Fibroblast of mammary gland (primary cell): ENCODE data around the gene RRAS2.
"Not testable (repeated sequence)": the region's sequence is repeated elsewhere in the genome, so short reads cannot be mapped to it uniquely, and the experiment has no call there.

ENCODE experiments used
- DNase-seq: peaks from one replicate; pipeline ENCODE4 v3.0.0-alpha.2; 2010; ENCODE audit warnings: low read depth
- H3K4me3 ChIP-seq: 2 replicates; pipeline ENCODE4 v1.5.1; 2011; ENCODE audit warnings: low read depth, mild to moderate bottlenecking, low read length, moderate library complexity; ENCODE audit not compliant: control insufficient read depth
- TF ChIP-seq, protein P1 (sequence below): conservative IDR thresholded peaks from 2 replicates; pipeline ENCODE4 v1.5.1; 2011; ENCODE audit warnings: low read depth, low read length, inconsistent platforms; ENCODE audit not compliant: control insufficient read depth, insufficient read depth

Gene RRAS2

DNA sequence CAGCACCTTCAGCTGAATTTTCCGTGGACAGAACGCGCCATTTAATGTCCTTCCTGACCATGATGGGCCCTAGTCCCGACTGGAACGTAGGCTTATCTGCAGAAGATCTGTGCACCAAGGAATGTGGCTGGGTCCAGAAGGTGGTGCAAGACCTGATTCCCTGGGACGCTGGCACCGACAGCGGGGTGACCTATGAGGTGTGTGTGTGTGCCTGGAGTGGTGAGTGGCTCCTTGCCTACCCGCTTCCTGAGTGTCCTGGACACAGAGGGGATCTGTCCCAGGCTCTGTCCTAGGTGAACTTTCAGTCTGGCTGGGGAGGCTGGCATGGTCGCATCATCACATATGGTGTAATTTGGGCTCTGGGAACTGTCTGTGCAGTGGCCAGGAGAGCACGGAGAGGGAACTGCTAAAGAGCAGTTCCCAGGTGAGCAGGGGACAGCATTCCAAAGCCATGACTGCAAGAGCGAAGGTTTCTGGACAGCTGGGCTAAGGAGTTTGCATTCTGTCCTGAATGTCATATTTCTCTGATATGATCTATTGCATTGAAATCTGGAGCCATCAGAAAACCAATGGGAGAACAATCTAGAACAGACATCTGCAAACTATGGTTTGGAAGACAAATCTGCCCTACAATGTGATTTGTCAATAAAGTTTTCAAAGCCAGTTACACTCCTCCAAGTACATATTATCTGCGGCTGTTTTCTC, 104.3 kb downstream of the RRAS2 start:
- no peak overlapping the region for H3K4me3 ChIP-seq
- no peak for DNase-seq
- TF ChIP-seq, protein P1, sequence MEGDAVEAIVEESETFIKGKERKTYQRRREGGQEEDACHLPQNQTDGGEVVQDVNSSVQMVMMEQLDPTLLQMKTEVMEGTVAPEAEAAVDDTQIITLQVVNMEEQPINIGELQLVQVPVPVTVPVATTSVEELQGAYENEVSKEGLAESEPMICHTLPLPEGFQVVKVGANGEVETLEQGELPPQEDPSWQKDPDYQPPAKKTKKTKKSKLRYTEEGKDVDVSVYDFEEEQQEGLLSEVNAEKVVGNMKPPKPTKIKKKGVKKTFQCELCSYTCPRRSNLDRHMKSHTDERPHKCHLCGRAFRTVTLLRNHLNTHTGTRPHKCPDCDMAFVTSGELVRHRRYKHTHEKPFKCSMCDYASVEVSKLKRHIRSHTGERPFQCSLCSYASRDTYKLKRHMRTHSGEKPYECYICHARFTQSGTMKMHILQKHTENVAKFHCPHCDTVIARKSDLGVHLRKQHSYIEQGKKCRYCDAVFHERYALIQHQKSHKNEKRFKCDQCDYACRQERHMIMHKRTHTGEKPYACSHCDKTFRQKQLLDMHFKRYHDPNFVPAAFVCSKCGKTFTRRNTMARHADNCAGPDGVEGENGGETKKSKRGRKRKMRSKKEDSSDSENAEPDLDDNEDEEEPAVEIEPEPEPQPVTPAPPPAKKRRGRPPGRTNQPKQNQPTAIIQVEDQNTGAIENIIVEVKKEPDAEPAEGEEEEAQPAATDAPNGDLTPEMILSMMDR: no peak

DNA sequence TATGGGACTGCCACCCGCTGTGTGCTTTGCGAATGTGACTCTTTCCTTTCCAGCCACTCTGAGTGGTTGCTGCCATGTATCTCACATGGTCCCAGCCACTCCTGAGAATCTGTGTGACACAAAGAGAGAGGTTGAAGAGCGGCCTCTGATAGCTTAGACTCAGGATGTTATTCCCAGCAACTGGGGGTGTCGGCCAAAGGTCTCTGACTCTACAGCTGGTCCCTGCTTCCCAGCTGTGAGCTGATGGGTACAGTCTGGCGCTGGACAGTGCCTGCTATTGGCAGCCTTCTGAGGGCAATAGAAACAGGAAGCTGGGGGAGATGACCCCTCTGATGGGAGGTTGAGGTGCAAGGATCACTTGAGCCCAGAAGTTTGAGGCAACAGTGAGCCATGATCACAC, 105.1 kb downstream of the RRAS2 start:
- TF ChIP-seq, protein P1: no peak
- H3K4me3 ChIP-seq: no peak overlapping the region
- DNase-seq: no peak

DNA sequence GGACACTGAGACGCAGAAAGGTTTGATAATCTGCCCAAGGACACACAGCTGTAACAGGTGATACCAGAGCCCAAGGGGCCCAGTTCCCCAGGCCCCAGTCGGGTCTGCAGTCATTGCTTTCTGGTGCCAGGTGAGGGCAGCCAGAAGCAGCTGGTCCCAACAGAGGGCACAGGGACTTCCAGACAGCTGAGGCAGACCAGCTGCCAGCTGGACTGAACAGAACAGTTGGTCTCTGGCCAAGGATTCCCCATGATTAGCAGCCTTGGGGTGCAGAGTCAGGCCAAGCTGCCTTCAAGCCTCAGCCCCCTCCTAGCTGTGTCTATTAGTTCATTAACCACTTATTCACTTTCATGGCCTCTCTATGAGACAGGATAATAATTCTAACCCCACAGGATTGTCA, 105.6 kb downstream of the RRAS2 start:
- no peak for DNase-seq
- TF ChIP-seq, protein P1: no peak
- H3K4me3 ChIP-seq: no peak overlapping the region

GRCh38 chr11:14252501-14252900, 106.5 kb downstream of the RRAS2 start:
- not testable (repeated sequence) for H3K4me3 ChIP-seq, DNase-seq

- TF ChIP-seq, protein P1: no peak
- no peak for DNase-seq
Measured at GRCh38 chr11:14251754-14252153, 107.2 kb downstream of the RRAS2 start.

GRCh38 chr11:14249121-14249963, 109.6 kb downstream of the RRAS2 start:
- H3K4me3 ChIP-seq: no peak overlapping the region
- peak; percentile 61 for DNase-seq
- TF ChIP-seq, protein P1: peak; percentile 84

More at GRCh38 chr11:14251754-14252153, 107.2 kb downstream of the RRAS2 start:
- H3K4me3 ChIP-seq: no peak overlapping the region

DNA sequence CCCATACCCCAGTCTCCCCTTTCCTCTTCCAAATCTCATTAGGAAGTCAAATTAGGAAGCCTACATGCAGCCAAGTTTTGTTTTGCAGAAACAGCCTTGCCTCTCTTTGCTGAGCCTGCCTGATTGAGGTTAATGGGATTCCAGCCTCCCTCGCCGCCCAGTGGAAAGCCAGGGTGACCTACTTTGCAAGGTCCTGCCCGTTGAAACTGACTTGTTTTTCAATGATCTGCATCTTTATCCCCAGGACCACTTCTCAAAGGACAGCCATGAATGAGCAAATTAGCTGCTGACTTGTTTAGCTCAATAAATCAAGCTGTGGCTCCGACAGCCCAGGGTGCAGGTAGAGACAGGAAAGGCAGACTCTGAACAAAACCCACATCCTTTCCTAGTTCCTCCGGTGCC, 110.4 kb downstream of the RRAS2 start:
- no peak overlapping the region for H3K4me3 ChIP-seq
- TF ChIP-seq, protein P1: peak; percentile 1
- no peak for DNase-seq
